ENCODE measurements around the gene CCDC82.

CCDC82 gene

DNA sequence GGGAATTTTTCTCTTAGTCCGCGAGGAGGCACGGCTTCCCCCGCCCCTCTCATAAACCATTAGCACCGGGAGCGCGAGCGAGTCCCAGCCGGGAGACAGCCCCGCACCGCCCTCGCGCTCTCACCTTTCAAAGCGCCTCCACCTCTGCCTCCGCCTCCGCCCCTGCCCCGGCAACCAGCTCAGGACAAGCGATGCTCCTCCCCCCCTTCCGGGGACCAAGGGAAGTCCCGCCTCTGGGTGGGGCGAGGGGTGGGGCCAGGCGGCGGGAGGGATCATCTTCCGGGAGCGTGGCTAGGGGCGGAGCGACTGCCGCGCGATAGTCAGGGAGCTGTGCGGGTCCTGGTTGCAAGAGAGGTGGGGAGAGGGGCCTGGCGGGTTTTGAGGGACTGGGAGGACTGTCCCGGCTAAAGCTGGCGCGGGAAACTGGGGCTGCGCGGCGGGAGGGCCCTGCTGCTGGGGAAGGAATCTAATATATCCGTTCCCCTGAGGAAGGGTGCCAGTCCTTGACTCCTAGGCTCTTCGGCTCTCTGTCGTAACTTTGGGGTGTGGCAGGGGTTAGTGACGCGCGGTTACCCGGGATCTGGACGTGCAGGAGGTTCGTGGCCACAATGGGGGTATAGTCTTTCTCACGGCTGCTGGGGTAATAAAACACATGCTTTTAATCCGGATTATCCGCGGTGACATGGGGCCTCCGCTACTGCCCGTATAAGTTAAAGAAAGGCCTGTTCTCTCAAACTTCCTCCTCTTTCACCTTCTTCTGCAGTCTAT, at the start of gene CCDC82, which contains the start of gene JRKL:
TSS of gene CCDC82 (minus strand) at position 193 of the 768 bp plus-strand sequence. CDS start 5,165 bp downstream, outside the sequence.
TSS of gene JRKL (plus strand) at position 294 of the 768 bp plus-strand sequence. CDS start 637 bp downstream, outside the sequence.
- TF ChIP-seq ZBTB7A (IDR thresholded peaks at IDR 0.05; ENCODE audit: low read depth) (no peak; the same call in 1 of the 2 replicates), FOXM1 (IDR thresholded peaks at IDR 0.05; ENCODE audit: borderline replicate concordance, low read depth) (no peak), TCF12 (IDR thresholded peaks at IDR 0.05; ENCODE audit: low read depth) (0 out of 2 replicates have a peak, but pooled peaks have one; percentile 13), TEAD4 (IDR thresholded peaks at IDR 0.05) (no peak), EGR1 (IDR thresholded peaks at IDR 0.05) (peak; percentile 75), NFIC (IDR thresholded peaks at IDR 0.05) (0 out of 2 replicates have a peak, but pooled peaks have one; percentile 3), TAF1 (IDR thresholded peaks at IDR 0.05; ENCODE audit: low read depth) (peak; percentile 74; the same call in 1 of the 2 replicates), CEBPB (IDR thresholded peaks at IDR 0.05) (peak; percentile 74), CREB1 (IDR thresholded peaks at IDR 0.05; ENCODE audit: low read depth) (peak; percentile 36; the same call in 1 of the 2 replicates)
- TF ChIP-seq, protein P1, sequence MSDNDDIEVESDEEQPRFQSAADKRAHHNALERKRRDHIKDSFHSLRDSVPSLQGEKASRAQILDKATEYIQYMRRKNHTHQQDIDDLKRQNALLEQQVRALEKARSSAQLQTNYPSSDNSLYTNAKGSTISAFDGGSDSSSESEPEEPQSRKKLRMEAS (IDR thresholded peaks at IDR 0.05) = peak; percentile 34
- TF ChIP-seq, protein P2, sequence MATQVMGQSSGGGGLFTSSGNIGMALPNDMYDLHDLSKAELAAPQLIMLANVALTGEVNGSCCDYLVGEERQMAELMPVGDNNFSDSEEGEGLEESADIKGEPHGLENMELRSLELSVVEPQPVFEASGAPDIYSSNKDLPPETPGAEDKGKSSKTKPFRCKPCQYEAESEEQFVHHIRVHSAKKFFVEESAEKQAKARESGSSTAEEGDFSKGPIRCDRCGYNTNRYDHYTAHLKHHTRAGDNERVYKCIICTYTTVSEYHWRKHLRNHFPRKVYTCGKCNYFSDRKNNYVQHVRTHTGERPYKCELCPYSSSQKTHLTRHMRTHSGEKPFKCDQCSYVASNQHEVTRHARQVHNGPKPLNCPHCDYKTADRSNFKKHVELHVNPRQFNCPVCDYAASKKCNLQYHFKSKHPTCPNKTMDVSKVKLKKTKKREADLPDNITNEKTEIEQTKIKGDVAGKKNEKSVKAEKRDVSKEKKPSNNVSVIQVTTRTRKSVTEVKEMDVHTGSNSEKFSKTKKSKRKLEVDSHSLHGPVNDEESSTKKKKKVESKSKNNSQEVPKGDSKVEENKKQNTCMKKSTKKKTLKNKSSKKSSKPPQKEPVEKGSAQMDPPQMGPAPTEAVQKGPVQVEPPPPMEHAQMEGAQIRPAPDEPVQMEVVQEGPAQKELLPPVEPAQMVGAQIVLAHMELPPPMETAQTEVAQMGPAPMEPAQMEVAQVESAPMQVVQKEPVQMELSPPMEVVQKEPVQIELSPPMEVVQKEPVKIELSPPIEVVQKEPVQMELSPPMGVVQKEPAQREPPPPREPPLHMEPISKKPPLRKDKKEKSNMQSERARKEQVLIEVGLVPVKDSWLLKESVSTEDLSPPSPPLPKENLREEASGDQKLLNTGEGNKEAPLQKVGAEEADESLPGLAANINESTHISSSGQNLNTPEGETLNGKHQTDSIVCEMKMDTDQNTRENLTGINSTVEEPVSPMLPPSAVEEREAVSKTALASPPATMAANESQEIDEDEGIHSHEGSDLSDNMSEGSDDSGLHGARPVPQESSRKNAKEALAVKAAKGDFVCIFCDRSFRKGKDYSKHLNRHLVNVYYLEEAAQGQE (IDR thresholded peaks at IDR 0.05; ENCODE audit: low read depth) = no peak
- TF ChIP-seq, protein P3, sequence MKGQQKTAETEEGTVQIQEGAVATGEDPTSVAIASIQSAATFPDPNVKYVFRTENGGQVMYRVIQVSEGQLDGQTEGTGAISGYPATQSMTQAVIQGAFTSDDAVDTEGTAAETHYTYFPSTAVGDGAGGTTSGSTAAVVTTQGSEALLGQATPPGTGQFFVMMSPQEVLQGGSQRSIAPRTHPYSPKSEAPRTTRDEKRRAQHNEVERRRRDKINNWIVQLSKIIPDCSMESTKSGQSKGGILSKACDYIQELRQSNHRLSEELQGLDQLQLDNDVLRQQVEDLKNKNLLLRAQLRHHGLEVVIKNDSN (IDR thresholded peaks at IDR 0.05) = no peak

DNA sequence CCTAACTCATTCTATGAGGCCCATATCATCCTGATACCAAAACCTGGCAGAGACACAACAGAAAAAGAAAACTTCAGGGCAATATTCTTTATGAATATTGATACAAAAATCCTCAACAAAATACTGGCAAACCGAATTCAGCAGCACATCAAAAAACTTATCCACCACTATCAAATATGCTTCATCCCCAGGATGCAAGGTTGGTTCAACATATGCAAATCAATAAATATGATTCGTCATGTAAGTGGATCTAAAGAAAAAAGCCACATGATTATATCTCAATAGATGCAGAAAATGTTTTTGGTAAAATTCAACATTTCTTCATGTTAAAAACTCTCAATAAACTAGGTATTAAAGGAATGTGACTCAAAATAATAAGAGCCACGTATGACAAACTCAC, 41.0 kb upstream of the CCDC82 start:
- TF ChIP-seq TCF12 (IDR thresholded peaks at IDR 0.05; ENCODE audit: low read depth) (no peak), FOXM1 (IDR thresholded peaks at IDR 0.05; ENCODE audit: borderline replicate concordance, low read depth) (no peak), EP300 (IDR thresholded peaks at IDR 0.05; ENCODE audit: borderline replicate concordance) (no peak), RAD21 (IDR thresholded peaks at IDR 0.05; ENCODE audit: low read depth) (no peak), CEBPB (IDR thresholded peaks at IDR 0.05) (no peak), CREB1 (IDR thresholded peaks at IDR 0.05; ENCODE audit: low read depth) (no peak), TEAD4 (IDR thresholded peaks at IDR 0.05) (no peak), ZBTB7A (IDR thresholded peaks at IDR 0.05; ENCODE audit: low read depth) (no peak), NFIC (IDR thresholded peaks at IDR 0.05) (no peak), TAF1 (IDR thresholded peaks at IDR 0.05; ENCODE audit: low read depth) (no peak), EGR1 (IDR thresholded peaks at IDR 0.05) (no peak), YY1 (IDR thresholded peaks at IDR 0.05; ENCODE audit: low read depth) (no peak)
- TF ChIP-seq, protein P1 (IDR thresholded peaks at IDR 0.05) = no peak
- TF ChIP-seq, protein P2 (IDR thresholded peaks at IDR 0.05; ENCODE audit: low read depth) = no peak
- TF ChIP-seq, protein P3 (IDR thresholded peaks at IDR 0.05) = no peak

DNA sequence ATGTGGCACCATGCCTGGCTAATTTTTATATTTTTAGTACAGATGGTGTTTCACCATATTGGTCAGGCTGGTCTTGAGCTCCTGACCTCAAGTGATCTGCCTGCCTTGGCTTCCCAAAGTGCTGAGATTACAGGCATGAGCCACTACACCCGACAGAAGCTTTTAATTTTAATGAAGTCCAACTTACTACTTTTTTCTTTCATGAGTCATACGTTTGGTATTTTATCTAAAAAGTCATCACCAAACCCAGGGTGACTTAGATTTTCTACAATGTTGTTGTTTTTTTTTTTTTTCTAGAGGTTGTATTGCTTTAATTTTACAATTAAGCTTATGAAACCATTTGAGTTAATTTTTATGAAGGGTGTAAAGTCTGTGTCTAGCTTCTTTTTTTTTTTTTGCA, 35.0 kb upstream of the CCDC82 start:
- TF ChIP-seq ZBTB7A (IDR thresholded peaks at IDR 0.05; ENCODE audit: low read depth) = no peak
- peak; percentile 15; the same call in 1 of the 2 replicates for TF ChIP-seq TEAD4 (IDR thresholded peaks at IDR 0.05)

DNA sequence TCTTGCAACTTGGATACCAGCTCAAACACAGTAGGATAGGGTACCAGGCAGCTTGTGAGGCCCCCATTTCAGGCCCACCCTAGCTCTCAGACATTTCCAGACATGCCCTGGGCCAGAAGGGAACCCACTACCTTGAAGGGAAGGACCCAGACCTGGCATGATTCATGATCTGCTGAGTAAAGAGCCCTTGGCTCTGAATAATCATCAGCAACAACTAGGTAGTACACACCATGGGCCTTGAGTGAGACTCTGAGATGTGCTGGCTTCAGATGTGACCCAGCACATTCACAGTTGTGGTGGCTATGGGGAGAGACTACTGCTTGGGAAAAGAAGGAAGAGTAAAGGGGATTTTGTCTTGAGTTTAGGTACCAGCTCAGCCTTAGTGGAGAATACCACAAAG, 23.7 kb upstream of the CCDC82 start:
- TF ChIP-seq EGR1 (IDR thresholded peaks at IDR 0.05) = no peak
- TF ChIP-seq FOXM1 (IDR thresholded peaks at IDR 0.05; ENCODE audit: borderline replicate concordance, low read depth) = no peak
- TF ChIP-seq TEAD4 (IDR thresholded peaks at IDR 0.05) = no peak
- TF ChIP-seq YY1 (IDR thresholded peaks at IDR 0.05; ENCODE audit: low read depth) = no peak
- no peak for TF ChIP-seq NFIC (IDR thresholded peaks at IDR 0.05)
- no peak for TF ChIP-seq EP300 (IDR thresholded peaks at IDR 0.05; ENCODE audit: borderline replicate concordance)
- TF ChIP-seq, protein P1 (IDR thresholded peaks at IDR 0.05) = no peak
- TF ChIP-seq, protein P3 (IDR thresholded peaks at IDR 0.05) = no peak
- no peak for TF ChIP-seq TAF1 (IDR thresholded peaks at IDR 0.05; ENCODE audit: low read depth)
- TF ChIP-seq CREB1 (IDR thresholded peaks at IDR 0.05; ENCODE audit: low read depth) = no peak
- no peak for TF ChIP-seq TCF12 (IDR thresholded peaks at IDR 0.05; ENCODE audit: low read depth)
- no peak for TF ChIP-seq ZBTB7A (IDR thresholded peaks at IDR 0.05; ENCODE audit: low read depth)
- no peak for TF ChIP-seq CEBPB (IDR thresholded peaks at IDR 0.05)
- TF ChIP-seq RAD21 (IDR thresholded peaks at IDR 0.05; ENCODE audit: low read depth) = no peak
- TF ChIP-seq, protein P2 (IDR thresholded peaks at IDR 0.05; ENCODE audit: low read depth) = no peak

Measured in Ishikawa (cell line).